Skeletal muscle tissue (tissue), 4 donors: ENCODE results near the gene ZFAND3. TPM values are rescaled to one million over a fixed set of nuclear protein-coding genes. Genes with fewer than 3 reads are reported as not detected.
"Not testable (repeated sequence)": the region's sequence is repeated elsewhere in the genome, so short reads cannot be mapped to it uniquely, and the experiment has no call there.

Experiments used
- H3K27ac ChIP-seq: one replicate; pipeline ENCODE4 v1.7.0; 2013; ENCODE audit warnings: mild to moderate bottlenecking, low read depth, low read length, inconsistent platforms
- H3K27me3 ChIP-seq, 3 donors: one replicate each; pipeline ENCODE4 v1.7.0; 2013; ENCODE audit warnings: low read length in 3 of 3; ENCODE audit not compliant: control insufficient read depth in 3 of 3, insufficient read depth in 3 of 3
- H3K36me3 ChIP-seq, 3 donors: one replicate each; pipeline ENCODE4 v1.7.0; 2013; ENCODE audit warnings: low read length in 3 of 3; ENCODE audit not compliant: control insufficient read depth in 3 of 3, insufficient read depth in 3 of 3
- H3K4me1 ChIP-seq, 3 donors: one replicate each; pipeline ENCODE4 v1.7.0; 2013; ENCODE audit warnings: low read length in 3 of 3, mild to moderate bottlenecking in 3 of 3; ENCODE audit not compliant: control insufficient read depth in 3 of 3, insufficient read depth in 3 of 3
- H3K4me3 ChIP-seq, 3 donors: one replicate each; pipeline ENCODE4 v1.7.0; 2013; ENCODE audit warnings: low read length in 3 of 3
- H3K9ac ChIP-seq, 3 donors: one replicate each; pipeline ENCODE4 v1.7.0; 2013; ENCODE audit warnings: low read length in 3 of 3, mild to moderate bottlenecking in 3 of 3, moderate library complexity in 2 of 3, low read depth in 1 of 3
- H3K9me3 ChIP-seq, 3 donors: one replicate each; pipeline ENCODE4 v1.7.0; 2013; ENCODE audit warnings: low read length in 3 of 3; ENCODE audit not compliant: control insufficient read depth in 3 of 3
- total RNA-seq: library from RNA; depleted of rRNA; stranded (reverse); fragments of >200 nt; gene quantifications from one replicate; pipeline ENCODE4 v1.2.3, GENCODE V29; 2014
- donor health status: Osteomylitis.

ZFAND3 gene
- total RNA-seq, 1 donor from 2014 or later, result 23.0 TPM

- peaks cover 7 to 15% (median 13%) of the 10 kb centered on the region in 3 donors for H3K4me1 ChIP-seq
- H3K27ac ChIP-seq, result no peak overlapping the region
- H3K27me3 ChIP-seq, result no peaks in the 10 kb centered on the region
- no peak overlapping the region for H3K9ac ChIP-seq
- no peak overlapping the region for H3K4me3 ChIP-seq
- no peaks in the 10 kb centered on the region for H3K36me3 ChIP-seq
- no peaks in the 10 kb centered on the region for H3K9me3 ChIP-seq
Measured at GRCh38 chr6:37882724-37883413, 63.3 kb downstream of the ZFAND3 start.

- H3K27me3 ChIP-seq, result no peaks in the 10 kb centered on the region
- no peak overlapping the region for H3K27ac ChIP-seq
- no peak overlapping the region for H3K9ac ChIP-seq
- H3K36me3 ChIP-seq, result no peaks in the 10 kb centered on the region
- no peak overlapping the region for H3K4me3 ChIP-seq
- no peaks in the 10 kb centered on the region for H3K9me3 ChIP-seq
- H3K4me1 ChIP-seq, result peaks cover 7 to 15% (median 10%) of the 10 kb centered on the region in 3 donors
Measured at GRCh38 chr6:37884548-37884947, 65.0 kb downstream of the ZFAND3 start.

- Histone ChIP-seq H3K9ac (no peak overlapping the region), H3K27ac (no peak overlapping the region), H3K4me1 (peaks cover 6 to 10% (median 7%) of the 10 kb centered on the region in 3 donors), H3K9me3 (no peaks in the 10 kb centered on the region), H3K4me3 (no peak overlapping the region), H3K36me3 (no peaks in the 10 kb centered on the region), H3K27me3 (no peaks in the 10 kb centered on the region)
Measured at GRCh38 chr6:37889051-37889450, 69.5 kb downstream of the ZFAND3 start.

GRCh38 chr6:37889486-37889885 is 70.0 kb downstream of the ZFAND3 start:
- Histone ChIP-seq H3K27me3 (no peaks in the 10 kb centered on the region), H3K36me3 (no peaks in the 10 kb centered on the region), H3K9me3 (no peaks in the 10 kb centered on the region), H3K4me1 (peaks cover 6 to 10% (median 7%) of the 10 kb centered on the region in 3 donors), H3K4me3 (no peak overlapping the region), H3K9ac (no peak overlapping the region), H3K27ac (no peak overlapping the region)

GRCh38 chr6:37891072-37891471 is 71.5 kb downstream of the ZFAND3 start:
- Histone ChIP-seq H3K27me3 (no peaks in the 10 kb centered on the region), H3K9me3 (no peaks in the 10 kb centered on the region), H3K4me3 (no peak overlapping the region), H3K4me1 (peaks cover 6 to 10% (median 7%) of the 10 kb centered on the region in 3 donors), H3K27ac (no peak overlapping the region), H3K9ac (no peak overlapping the region), H3K36me3 (no peaks in the 10 kb centered on the region)

GRCh38 chr6:37893257-37893656 is 73.7 kb downstream of the ZFAND3 start:
- no peak overlapping the region for H3K27ac ChIP-seq
- peaks cover 6 to 10% (median 7%) of the 10 kb centered on the region in 3 donors for H3K4me1 ChIP-seq
- no peak overlapping the region for H3K9ac ChIP-seq
- H3K9me3 ChIP-seq, result no peaks in the 10 kb centered on the region
- H3K36me3 ChIP-seq, result no peaks in the 10 kb centered on the region
- no peak overlapping the region for H3K4me3 ChIP-seq
- no peaks in the 10 kb centered on the region for H3K27me3 ChIP-seq

- H3K9ac ChIP-seq, H3K27me3 ChIP-seq, H3K36me3 ChIP-seq, H3K4me3 ChIP-seq, H3K27ac ChIP-seq, H3K4me1 ChIP-seq, H3K9me3 ChIP-seq: not testable (repeated sequence)
Measured at GRCh38 chr6:37893734-37894133, 74.2 kb downstream of the ZFAND3 start.

GRCh38 chr6:37894585-37894984 is 75.1 kb downstream of the ZFAND3 start:
- Histone ChIP-seq H3K9ac (no peak overlapping the region), H3K4me1 (peaks cover 0 to under 1% (median 0%) of the 10 kb centered on the region in 3 donors), H3K4me3 (no peak overlapping the region), H3K27me3 (no peaks in the 10 kb centered on the region), H3K27ac (no peak overlapping the region), H3K36me3 (no peaks in the 10 kb centered on the region), H3K9me3 (no peaks in the 10 kb centered on the region)

- no peaks in the 10 kb centered on the region for H3K36me3 ChIP-seq
- H3K27ac ChIP-seq, result no peak overlapping the region
- H3K27me3 ChIP-seq, result no peaks in the 10 kb centered on the region
- no peak overlapping the region for H3K4me3 ChIP-seq
- no peak overlapping the region for H3K9ac ChIP-seq
- H3K9me3 ChIP-seq, result no peaks in the 10 kb centered on the region
- no peaks in the 10 kb centered on the region for H3K4me1 ChIP-seq
Measured at GRCh38 chr6:37897321-37897720, 77.8 kb downstream of the ZFAND3 start.

GRCh38 chr6:37897818-37898515 is 78.4 kb downstream of the ZFAND3 start:
- Histone ChIP-seq H3K4me3 (no peak overlapping the region), H3K9ac (no peak overlapping the region), H3K9me3 (no peaks in the 10 kb centered on the region), H3K27ac (no peak overlapping the region), H3K4me1 (no peaks in the 10 kb centered on the region), H3K36me3 (no peaks in the 10 kb centered on the region), H3K27me3 (no peaks in the 10 kb centered on the region)
